ENCODE measurements around the gene RPP30. TPM values are rescaled to one million over a fixed set of nuclear protein-coding genes. Genes with fewer than 3 reads are reported as not detected.

The RPP30 gene
- total and polyA plus RNA-seq, 2 of the 13 experiments (the other 11 are each of a cell fraction or from before 2014, with no cell fraction given): 27.1 to 65.0 TPM

- DNase-seq (ENCODE audit: low spot score): no peak
- POLR2A ChIA-PET: no interaction called here
- H3K4me1 ChIP-seq (ENCODE audit: insufficient read depth, low read length): peaks cover 6% of the 10 kb centered on the region
- TF ChIP-seq GPBP1L1 (CRISPR knock-in tag; IDR thresholded peaks at IDR 0.05) (no peak), ZUFSP (CRISPR knock-in tag; IDR thresholded peaks at IDR 0.05; ENCODE audit: borderline replicate concordance) (no peak), ZBTB4 (CRISPR knock-in tag; IDR thresholded peaks at IDR 0.05; ENCODE audit: borderline replicate concordance) (no peak), ARID2 (CRISPR knock-in tag; IDR thresholded peaks at IDR 0.05; ENCODE audit: borderline replicate concordance) (no peak), KDM5B (CRISPR knock-in tag; IDR thresholded peaks at IDR 0.05; ENCODE audit: borderline replicate concordance) (no peak), HNF4A (CRISPR knock-in tag; IDR thresholded peaks at IDR 0.05) (no peak), LCORL (IDR thresholded peaks at IDR 0.05) (no peak), LCORL (CRISPR knock-in tag; IDR thresholded peaks at IDR 0.05) (no peak), AHR (CRISPR knock-in tag; IDR thresholded peaks at IDR 0.05) (no peak), ZKSCAN1 (IDR thresholded peaks at IDR 0.05; ENCODE audit: low read length) (no peak), ARHGAP35 (CRISPR knock-in tag; IDR thresholded peaks at IDR 0.05; ENCODE audit: borderline replicate concordance) (no peak), ZNF382 (CRISPR knock-in tag; IDR thresholded peaks at IDR 0.05; ENCODE audit: borderline replicate concordance) (no peak), ZFP1 (CRISPR knock-in tag; IDR thresholded peaks at IDR 0.05) (no peak), ASH2L (IDR thresholded peaks at IDR 0.05; ENCODE audit: insufficient read length, low read depth, low read length) (no peak), ZNF564 (CRISPR knock-in tag; IDR thresholded peaks at IDR 0.05) (no peak), ZXDC (CRISPR knock-in tag; IDR thresholded peaks at IDR 0.05) (no peak), ATF7 (IDR thresholded peaks at IDR 0.05) (no peak), ATF7 (CRISPR knock-in tag; IDR thresholded peaks at IDR 0.05) (no peak)
- intact Hi-C loops (cut with micrococcal nuclease; ENCODE audit: unreplicated experiment): loop anchor here (1.0 kb wide), 1 partner anchor 372 kb away; no protein-coding TSS in a partner anchor
- 97% methylated on average over 2 of the region's 2 CpGs for WGBS (ENCODE audit: low lambda C conversion rate)
- BruUV-seq (replicated peaks): no TSS peak
- CTCF ChIA-PET (ENCODE audit: low intra/inter-chr PET ratio, low total read pairs): no interaction called here
- H3K9me3 ChIP-seq (ENCODE audit: low read length): no peaks in the 10 kb centered on the region
- ATAC-seq: no peak
- in situ Hi-C loops (cut with HindIII; ENCODE audit: extremely low pct_ligation_motif_present, low pct_unique_long_range_greater_than_20kb): loop anchor here (25.0 kb wide), 1 partner anchor 508 kb away; no protein-coding TSS in a partner anchor
- H4K20me1 ChIP-seq (ENCODE audit: insufficient read depth, low read length): no peaks in the 10 kb centered on the region
- FAIRE-seq: no peak
- H3K9ac ChIP-seq (ENCODE audit: insufficient read depth, low read depth, low read length): no peak overlapping the region
- H3K27ac ChIP-seq (ENCODE audit: extremely low read length, insufficient read depth, low read length): no peak overlapping the region
- no peak overlapping the region for H3K4me3 ChIP-seq (replicated peaks in 1 of 3; ENCODE audit: insufficient read depth in 1 of 3, low read depth in 2 of 3, low read length in 3 of 3)
- peaks cover 2 to 51% of the 10 kb centered on the region in 2 experiments; a peak in 3 of 5 replicates for H3K36me3 ChIP-seq (replicated peaks in 1 of 2; ENCODE audit: control insufficient read depth in 1 of 2, insufficient read depth in 2 of 2, low read length in 2 of 2)
- H2AFZ ChIP-seq (ENCODE audit: low read length): no peak overlapping the region
- no peak overlapping the region for H3K4me2 ChIP-seq (ENCODE audit: low read depth, low read length)
- peaks cover 3% of the 10 kb centered on the region for H3K79me2 ChIP-seq (ENCODE audit: insufficient read depth, low read length)
- H3K27me3 ChIP-seq (ENCODE audit: control insufficient read depth in 1 of 2, insufficient read depth in 2 of 2, low read length in 2 of 2): no peaks in the 10 kb centered on the region
These were observed 7.3 kb downstream of the RPP30 start for GRCh38 chr10:90879062-90879461.

All from HepG2 (cell line).